Stimulated activated CD8-positive, alpha-beta memory T cell treated with anti-CD3 and anti-CD28 coated beads, Interleukin-7, amount 100 ng/mL, for 1 hour (primary cell): ENCODE measurements around the gene CLDN3.
"Not testable (repeated sequence)": the region's sequence is repeated elsewhere in the genome, so short reads cannot be mapped to it uniquely, and the experiment has no call there.

Experiments
- DNase-seq, 2 donors: peaks; one replicate each; pipeline ENCODE4 v3.0.0-alpha.2; 2020; ENCODE audit warnings: low read depth in 2 of 2

CLDN3 gene

GRCh38 chr7:73737491-73738219 is 32.4 kb downstream of the CLDN3 start:
- no peak for DNase-seq

DNA sequence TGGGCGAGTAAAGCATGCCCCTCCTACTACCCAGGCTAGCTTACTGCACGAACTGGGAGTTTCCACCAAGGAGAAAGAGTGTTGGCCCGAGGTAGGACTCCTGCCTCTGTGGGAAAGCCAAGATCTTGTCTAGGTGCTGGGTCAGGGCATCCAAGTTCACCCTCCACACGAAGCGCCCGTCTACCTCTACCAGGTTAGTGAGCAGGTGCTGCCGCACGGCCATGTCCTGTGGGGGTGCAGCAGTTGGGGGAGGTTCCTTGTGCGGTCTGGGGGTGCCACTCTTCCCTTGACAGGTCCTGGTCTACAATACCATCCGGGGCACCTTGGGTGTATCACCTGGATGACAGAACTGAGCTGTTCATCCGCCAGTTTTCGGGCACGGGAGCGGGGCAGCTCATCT is 33.2 kb downstream of the CLDN3 start:
- no peak for DNase-seq

DNA sequence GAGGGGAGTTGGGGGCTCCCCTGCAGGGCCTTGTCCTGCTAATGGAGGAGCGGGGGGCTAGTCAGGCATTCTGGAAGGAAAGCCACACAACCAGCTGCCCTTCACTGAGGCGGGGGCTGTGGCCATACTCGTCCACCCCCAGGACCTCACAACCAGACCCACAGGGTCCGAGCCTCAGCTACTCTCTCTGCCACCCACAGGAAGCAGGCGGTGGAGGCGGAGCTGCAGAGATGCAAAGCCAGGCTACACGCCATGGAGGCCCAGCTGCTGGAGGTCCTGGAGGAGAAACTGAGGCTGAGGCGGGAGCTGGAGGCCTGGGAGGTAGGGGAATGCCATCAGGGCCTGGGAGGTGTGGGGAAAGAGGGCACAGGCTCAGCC is 34.6 kb downstream of the CLDN3 start:
- no peak for DNase-seq

DNA sequence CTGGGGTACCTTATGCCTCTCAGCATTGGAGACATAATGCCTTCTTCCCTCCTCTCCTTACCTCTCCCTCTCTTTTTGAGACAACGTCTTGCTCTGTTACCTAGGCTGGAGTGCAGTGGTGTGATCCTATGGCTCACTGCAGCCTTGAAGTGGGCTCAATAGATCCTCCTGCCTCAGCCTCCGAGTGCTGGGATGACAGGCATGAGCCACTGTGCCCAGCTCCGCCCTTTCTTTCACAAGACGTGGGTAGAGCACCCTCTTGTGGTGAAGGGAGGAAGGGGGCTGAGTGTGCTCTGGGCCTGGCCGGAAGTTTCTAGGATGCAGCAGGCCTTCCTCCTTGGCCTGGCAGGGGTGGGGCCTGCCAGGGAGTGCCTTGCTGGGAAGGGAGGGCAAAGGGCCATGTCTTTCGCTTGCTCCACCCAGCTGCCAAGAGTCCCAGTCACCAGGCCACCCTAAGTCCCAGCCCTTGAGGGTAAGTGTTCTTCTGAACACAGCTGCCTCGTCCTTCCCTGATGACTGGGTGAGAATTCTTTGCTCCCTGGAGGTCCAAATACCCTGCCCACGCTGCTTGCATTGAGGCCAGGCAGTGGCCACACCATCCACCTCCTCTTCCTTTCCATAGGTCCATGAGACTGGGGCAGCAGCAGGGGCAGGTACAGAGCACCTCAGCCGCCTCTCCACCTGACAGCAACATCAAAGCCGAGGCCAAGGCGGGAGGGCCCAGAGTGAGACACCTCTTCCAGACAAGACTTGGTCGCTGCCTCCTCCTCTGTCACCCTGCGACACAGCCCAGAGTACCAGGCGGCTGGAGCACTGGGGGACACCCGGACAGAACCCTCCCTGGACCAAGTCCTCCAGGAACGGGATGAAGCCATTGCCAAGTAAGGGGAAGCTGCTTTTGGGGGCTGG is 35.2 kb downstream of the CLDN3 start:
- DNase-seq = peak; percentile 57

GRCh38 chr7:73732397-73732796 is 37.7 kb downstream of the CLDN3 start:
- no peak for DNase-seq

- no peak for DNase-seq
Observed at GRCh38 chr7:73730485-73730884, 39.6 kb downstream of the CLDN3 start.

GRCh38 chr7:73728551-73728950 is 41.5 kb downstream of the CLDN3 start:
- no peak for DNase-seq

GRCh38 chr7:73727952-73728351 is 42.1 kb downstream of the CLDN3 start:
- DNase-seq = no peak

- no peak for DNase-seq
Observed at GRCh38 chr7:73726083-73726466, 44.0 kb downstream of the CLDN3 start.

DNA sequence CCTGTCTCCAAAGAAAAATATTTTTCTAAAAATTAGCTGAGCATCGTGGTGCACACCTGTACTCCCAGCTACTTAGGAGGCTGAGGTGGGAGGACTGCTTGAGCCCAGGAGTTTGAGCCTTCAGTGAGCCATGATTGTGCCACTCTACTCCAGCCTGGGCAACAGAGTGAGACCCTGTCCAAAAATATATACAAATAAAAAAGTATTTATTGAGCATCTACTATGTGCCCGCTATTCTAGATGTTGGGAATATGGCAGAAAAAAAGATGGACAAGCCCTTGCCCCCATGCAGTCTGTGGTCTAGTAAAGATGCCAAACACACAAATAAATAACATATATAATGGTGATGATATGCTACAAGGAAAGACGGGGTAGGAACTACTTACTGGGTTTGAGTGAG is 46.3 kb downstream of the CLDN3 start:
- DNase-seq = no peak

DNA sequence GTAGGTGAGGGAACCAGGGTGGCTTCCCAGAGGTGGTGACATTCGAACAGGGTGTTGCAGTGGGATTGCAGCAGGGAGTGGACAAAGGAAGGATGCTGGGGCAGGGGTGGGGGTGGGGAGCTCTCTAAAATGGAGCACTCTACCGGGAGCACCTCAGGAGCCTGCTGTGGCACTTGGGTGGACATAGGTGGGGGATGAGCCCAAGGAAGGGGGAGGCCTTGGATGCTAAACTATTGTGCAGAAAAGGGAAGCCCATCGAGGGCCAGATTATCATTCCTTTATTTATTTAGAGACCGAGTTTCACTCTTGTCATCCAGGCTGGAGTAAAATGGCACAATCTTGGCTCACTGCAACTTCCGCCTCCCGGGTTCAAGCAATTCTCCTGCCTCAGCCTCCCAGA is 47.3 kb downstream of the CLDN3 start:
- no peak for DNase-seq

DNA sequence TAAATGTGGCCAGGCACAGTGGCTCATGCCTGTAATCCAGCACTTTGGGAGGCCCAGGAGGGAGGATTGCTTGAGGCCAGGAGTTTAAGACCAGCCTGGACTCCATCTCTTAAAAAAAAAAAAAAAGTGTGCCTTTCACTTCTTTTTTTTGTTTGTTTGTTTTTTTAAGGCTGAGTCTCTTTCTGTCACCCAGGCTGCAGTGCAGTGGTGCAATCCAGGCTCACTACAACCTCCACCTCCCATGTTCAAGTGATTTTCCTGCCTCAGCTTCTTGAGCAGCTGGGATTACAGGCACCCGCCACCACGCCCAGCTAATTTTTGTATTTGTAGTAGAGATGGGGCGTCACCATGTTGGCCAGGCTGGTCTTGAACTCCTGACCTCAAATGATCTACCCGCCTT is 47.9 kb downstream of the CLDN3 start:
- DNase-seq = not testable (repeated sequence)

- DNase-seq = no peak
Observed at GRCh38 chr7:73721377-73721817, 48.7 kb downstream of the CLDN3 start.

DNA sequence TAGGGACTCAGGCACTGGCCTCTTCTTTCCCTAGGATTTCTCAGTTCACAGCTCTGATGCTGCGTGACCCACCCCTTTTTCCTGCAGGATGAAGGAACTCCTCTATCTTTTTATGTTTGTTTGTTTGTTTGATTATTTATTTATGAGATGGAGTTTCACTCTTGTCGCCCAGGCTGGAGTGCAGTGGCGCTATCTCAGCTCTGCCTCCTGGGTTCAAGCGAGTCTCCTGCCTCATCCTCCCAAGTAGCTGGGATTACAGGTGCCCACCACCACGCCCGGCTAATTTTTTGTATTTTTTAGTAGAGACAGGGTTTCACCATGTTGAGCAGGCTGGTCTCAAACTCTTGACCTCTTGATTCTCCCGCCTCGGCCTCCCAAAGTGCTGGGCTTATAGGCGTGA is 49.6 kb downstream of the CLDN3 start:
- not testable (repeated sequence) for DNase-seq

GRCh38 chr7:73719806-73720169 is 50.3 kb downstream of the CLDN3 start:
- DNase-seq = no peak
